HG03196 (cell line): ENCODE data around the gene ITIH3.
A peak's percentile ranks its signal among the peaks of the same experiment; 100 is the strongest.

ENCODE experiments used
- ATAC-seq: cut with Tn5 transposase; IDR thresholded peaks from one replicate; pipeline ENCODE4 v1.9.1; 2021; ENCODE audit not compliant: unreplicated experiment

Gene ITIH3

DNA sequence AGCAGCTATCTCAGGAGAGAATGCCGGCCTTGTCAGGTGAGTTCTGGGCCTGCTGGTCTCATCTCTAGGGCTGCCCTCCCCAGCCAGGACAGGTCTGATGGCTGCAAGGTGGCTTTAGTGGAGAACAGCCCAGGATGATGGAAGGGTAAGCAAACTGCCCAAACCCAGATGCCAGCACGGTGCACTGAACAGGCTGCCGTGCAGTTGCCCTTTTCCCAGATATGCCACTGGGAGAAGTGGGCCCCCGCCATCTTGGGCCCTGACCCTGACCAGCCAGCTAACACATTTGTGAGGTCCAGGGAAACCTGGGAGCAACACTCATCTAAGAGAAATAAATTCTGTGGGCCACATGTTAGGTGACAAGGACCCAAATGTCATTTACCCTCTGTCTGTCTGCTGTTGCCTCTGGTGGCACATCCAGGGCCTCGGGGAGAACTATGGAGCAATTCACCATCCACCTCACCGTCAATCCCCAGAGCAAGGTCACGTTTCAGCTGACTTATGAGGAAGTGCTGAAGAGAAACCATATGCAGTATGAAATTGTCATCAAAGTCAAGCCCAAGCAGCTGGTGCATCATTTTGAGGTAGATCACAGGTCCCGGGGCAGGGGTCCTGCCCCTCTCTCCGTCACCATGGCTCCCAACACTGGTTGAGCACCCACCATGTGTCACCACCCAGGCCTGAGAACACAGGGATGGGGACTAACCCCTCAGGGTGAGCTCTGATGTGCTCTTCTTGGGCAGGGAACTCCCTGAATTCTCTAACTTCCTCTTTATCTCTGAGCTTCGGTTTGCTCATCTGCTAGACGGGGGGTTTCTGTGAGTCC, 15.4 kb upstream of the ITIH3 start:
- ATAC-seq = peak; percentile 50

DNA sequence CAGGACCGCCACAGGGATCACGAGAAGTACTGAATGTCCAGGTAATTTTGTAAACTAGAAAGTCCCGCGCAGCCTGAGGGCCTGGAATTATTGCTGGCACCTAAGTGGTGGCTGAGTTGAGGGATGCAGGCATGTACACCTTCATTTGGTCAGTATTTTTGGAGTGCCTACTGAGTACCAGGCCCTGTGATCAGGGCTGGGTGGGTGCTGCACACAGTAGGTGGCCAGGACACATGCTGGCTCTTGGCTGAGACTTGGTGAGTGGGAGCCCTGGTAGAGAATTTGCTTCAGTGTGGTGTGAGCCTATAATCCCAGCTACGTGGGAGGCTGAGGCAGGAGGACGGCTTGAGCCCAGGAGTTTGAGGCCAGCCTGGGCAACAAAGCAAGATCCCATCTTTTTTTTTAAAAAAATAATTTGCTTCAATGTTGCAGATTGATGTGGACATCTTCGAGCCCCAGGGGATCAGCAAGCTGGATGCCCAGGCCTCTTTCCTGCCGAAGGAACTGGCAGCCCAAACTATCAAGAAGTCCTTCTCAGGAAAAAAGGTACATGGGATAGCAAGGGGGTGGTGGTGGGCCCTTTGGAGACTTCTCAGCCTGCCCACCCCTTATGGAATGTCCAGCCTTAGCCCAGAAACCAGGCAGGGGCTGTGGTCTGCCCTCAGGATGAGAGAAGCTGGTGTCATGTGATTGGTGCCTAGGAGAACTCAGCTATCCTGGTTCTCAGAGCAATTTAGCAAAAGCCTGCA, 14.6 kb upstream of the ITIH3 start:
- no peak for ATAC-seq

DNA sequence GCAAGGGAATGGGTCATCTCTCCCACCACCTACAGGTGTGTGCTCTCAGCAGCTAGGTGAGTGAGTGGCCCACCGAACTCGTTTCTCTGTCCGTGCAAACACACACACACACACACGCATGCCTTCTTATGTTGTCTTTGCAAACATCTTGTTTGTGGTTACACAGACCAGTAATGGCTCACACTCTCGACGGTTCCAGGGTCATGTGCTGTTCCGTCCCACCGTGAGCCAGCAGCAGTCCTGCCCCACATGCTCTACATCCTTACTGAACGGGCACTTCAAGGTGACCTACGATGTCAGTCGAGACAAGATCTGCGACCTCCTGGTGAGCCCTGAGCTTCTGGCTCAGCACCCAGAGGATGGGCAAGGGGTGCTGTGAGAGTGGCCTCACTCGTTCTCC, 12.9 kb upstream of the ITIH3 start:
- no peak for ATAC-seq

DNA sequence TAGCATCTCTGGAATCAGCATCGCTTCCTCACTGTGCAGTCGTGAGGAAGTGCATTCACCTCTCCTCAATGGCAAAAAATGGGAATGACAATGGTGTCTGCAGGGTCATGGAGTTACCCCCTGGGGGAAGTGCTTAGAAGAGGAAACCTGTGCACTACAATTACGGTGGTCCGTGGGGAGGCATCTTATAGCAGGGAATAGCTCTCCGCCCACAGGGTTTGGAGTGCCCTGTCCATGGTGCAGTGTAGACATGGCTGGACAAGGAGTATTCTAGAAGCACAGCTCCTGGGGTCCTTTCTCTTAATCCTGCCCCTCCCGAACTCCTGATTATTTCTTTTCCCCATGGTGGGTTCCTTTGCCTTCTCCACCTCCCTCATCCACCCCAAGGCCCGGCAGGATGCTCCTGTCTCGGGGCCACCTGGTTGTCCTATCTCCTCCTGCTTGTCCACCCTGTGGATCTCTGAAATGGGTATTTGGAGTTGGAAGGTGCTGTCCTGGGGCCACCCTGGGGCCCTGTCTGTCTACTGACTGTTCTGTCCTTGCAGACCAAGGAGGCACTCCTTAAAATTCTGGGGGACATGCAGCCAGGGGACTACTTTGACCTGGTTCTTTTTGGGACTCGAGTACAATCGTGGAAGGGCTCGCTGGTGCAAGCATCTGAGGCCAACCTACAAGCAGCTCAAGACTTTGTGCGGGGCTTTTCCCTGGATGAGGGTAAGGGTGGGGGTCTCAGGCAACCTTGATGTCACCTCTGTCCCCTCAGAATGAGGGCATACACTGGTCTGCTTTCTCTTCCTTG, 12.0 kb upstream of the ITIH3 start:
- ATAC-seq = no peak

DNA sequence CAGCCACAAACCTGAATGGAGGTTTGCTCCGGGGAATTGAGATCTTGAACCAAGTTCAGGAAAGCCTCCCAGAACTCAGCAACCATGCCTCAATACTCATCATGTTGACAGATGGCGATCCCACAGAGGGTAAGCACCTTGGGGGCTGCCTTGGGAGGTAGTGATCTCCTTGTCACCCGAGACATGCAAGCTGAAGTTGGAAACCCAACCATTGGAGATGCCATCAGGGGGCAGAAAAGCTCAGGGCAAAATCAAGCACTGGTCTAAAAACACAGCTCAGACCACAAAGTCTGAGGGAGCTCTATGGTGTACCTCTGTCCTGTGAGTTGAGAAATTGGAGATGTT, 11.4 kb upstream of the ITIH3 start:
- ATAC-seq = no peak

DNA sequence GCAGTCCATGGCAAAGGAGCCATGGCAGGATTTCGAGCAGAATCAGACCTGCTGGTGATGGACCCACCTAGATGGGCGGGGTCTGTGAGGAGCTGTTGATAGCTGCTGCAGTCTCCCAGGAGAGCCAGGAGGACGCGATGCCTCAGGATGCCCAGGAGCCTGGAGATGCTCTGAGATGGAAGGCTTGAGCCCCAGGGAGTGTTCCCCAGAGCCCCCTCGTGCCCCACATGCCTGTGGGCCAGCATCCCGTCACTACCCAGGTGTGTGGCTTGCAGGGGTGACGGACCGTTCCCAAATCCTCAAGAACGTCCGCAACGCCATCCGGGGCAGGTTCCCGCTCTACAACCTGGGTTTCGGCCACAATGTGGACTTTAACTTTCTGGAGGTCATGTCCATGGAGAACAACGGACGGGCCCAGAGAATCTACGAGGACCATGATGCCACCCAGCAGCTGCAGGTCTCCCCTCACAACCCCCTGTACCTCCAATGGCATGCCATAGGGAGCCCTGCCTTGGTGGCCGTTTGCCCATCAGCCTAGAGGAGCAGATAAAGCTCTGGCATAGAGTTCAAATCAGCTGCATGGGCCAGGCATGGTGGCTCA, 10.5 kb upstream of the ITIH3 start:
- ATAC-seq = no peak

DNA sequence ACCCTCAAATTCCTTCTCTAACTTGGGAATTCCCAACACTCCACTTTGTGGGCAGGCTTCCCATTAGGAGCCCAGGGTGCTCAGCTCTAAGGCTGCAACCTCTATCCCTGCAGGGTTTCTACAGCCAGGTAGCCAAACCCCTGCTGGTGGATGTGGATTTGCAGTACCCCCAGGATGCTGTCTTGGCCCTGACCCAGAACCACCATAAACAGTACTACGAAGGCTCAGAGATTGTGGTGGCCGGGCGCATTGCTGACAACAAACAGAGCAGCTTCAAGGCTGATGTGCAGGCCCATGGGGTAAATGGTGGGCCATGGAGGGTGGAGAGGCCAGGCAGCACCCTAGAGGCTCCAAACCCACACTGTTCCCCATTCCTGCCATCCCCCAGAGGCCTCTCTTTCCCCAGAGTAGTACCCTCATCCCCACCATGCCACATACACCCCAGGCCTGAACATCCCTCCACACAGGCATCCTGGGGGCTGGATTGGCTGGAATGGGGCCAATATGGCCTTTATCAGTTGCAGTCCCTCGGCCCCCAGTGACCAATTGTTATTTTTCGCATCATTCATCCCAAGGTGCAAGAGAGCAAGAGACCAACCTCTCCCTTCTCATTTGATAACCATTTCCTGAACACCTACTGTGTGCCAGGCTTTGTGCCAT, 9.5 kb upstream of the ITIH3 start:
- ATAC-seq = no peak

DNA sequence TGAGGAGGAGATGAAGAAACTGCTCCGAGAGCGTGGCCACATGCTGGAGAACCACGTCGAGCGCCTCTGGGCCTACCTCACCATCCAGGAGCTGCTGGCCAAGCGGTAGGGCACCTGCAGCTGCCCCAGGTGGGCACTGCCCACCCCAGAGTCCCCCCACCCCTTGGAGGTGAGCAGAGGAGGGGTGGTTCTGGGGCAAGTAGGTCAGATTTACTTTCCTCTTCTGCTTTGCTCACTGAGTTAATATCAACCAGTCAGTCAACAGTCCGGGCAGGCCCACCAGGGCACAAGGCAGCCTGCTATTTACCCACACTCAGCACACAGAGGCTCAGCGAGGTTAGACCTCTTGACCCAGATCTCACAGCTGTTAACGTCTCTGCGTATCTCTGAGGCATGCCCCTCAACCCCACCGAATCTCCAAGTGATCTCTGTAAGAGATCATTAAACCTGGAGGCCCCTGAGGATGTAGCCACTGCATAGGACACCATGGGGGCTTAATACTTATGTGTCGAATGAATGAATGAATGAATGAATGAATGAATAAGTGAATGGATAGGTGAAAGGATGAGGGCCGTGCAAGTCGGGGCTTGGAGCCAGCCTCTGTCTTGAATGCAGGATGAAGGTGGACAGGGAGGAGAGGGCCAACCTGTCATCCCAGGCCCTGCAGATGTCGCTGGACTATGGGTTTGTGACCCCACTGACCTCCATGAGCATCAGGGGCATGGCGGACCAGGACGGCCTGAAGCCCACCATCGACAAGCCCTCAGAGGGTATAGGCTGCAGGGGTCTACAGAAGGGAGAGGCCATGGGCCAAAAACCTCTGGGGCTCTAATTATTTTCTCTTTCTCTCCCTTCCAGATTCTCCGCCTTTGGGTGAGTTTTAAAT, 8.0 kb upstream of the ITIH3 start:
- ATAC-seq = no peak

DNA sequence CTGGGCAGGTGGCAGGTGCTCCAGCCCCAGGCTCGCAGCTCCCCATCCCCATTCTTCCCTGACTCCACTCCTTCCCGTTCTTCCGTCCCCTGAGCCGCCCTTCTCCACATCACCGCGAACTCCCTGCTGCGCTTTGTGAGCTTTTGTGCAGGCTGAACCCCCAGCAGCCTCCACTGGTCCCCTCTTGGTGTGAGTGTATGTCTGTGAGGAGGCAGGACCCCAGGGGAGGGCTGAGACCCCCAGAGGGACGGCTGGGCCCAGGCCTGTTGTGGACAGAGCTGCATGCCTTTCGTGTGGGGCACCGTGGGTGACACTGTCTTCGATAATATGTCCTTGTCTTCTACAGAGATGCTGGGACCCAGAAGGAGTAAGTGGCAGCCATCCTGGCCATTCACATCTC, 7.3 kb upstream of the ITIH3 start:
- no peak for ATAC-seq

DNA sequence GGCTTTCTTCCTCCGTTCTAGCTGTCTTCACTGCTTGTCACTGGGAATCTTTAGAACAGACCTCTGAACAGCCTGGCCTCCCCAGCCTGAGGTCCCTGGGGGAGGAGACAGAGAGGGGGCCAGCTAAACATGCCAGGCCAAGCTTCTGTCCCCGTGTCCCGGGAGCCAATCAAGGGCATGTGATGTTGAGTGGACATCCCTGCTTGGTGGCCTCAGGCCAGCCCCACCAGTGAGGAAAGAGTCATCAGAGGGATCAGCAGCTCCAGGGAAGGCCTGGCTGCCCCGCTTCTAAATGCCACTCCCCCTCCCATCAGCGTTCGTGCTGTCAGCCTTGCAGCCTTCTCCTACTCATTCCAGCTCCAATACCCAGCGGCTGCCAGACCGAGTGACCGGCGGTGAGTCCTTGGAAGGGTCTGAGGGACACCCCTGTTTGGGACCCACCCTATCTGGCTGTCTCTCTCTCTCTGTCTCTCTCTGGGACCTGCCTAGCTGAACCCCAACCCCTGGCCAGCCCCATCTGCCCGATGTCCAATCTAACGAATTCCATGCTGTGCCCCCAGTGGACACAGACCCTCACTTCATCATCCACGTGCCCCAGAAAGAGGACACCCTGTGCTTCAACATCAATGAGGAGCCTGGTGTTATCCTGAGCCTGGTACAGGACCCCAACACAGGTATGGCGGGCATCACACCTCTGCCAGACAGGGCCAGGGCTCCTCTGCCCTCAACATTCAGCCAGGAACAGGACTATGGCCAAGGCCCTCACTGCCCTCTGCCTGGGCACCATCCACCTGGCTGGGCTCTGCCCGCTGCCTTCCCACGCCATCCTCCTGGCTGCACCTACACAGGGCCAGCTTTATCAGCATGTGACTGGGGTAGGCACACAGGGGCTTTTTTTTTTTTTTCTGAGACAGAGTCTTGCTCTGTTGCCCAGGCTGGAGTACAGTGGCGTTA, 6.6 kb upstream of the ITIH3 start:
- ATAC-seq = no peak

DNA sequence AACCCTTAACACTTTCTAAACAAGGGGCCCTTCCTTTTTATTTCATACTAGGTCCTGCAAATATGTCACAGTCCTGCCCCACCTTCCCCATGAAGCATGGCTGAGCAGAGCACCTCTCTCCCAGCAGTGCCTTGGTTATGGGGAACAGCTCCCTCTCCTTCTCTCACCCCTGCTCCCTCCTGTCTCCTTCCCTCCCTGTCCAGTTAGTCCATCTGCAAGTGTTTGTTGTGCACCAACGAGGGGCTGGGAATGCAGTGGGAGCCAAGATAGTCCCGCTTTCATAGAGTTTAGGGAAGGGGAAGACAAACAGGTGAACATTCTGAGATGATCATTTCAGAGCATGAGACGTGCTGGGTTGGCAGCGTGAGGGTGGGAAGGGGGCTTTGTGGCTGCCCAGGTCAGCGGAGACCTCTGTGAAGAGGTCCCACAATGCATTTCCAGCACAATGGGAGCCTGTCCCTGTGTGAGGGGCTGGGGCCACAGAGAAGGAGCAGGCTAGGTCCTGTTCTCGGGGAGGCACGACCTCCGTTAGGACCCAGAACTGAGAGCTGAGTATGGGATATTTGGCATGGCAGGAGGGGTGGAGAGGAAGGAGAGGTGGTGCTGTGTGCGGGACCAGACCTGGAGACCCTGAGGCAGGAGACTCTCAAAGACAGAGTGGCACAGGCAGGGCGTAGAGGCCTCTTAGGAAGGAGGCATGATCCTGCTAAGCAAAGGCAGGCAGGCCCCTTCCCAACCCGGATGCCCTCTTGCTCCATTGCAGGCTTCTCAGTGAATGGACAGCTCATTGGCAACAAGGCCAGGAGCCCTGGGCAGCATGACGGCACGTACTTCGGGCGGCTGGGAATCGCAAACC, 5.5 kb upstream of the ITIH3 start:
- ATAC-seq = no peak

DNA sequence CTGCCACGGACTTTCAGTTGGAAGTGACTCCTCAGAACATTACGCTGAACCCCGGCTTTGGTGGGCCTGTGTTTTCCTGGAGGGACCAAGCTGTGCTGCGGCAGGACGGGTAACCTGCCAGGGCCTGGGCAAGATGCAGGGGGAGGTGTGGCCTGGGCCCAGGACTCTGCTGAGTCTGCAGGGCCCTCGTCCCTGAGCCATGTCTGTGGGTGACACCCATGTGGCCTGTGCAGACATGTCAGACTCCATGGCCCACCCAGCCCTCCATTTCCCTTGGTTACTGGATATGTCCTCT, 4.9 kb upstream of the ITIH3 start:
- no peak for ATAC-seq

DNA sequence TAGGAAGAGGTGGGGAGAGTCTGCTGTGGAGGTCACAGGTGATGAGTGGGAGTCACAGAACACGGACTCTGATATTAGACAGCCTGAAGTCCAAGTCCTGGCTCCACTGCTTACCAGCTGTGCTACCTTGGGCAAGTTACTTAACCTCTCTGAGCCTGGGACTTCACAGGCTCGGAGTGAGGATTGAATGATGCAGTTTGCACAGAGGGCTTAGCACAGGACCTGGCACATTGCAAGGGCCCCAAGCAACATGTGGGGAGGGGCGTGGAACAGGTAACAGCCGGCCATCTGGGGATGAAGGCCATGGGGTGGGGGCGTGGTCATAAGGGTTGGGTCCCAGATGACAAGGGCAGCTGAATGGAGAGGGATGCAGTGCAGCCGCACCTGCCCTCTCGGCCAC, 4.3 kb upstream of the ITIH3 start:
- no peak for ATAC-seq

DNA sequence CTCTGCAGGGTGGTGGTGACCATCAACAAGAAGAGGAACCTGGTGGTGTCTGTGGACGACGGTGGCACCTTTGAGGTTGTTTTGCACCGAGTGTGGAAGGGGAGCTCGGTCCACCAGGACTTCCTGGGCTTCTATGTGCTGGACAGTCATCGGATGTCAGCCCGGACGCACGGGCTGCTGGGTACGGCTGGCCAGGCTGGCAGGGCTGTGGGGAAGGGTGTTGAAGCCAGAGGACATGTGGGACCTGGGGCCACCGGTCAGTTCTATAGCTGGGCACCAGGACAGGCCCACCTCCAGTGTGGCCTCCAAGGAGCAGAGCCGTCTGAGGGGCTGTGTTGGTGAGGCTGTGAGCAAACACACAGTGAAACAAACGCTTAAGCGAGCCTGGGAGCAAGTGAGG, 3.9 kb upstream of the ITIH3 start:
- no peak for ATAC-seq

DNA sequence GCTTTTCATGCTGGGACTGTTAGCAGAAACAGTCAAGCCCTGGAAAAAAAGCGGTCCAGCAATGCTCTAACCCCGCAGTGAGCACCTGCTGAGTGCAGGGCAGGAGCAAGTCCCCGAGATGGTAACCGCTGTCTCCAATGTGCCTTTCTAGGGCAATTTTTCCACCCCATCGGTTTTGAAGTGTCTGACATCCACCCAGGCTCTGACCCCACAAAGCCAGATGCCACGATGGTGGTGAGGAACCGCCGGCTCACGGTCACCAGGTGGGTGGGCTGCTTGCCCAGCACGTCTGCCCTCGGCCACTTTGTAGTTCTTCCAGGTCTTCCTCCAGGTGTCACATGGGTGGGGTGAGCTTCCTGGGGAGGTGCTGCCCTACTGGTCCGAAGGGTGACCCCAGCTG, 3.2 kb upstream of the ITIH3 start:
- ATAC-seq = no peak

DNA sequence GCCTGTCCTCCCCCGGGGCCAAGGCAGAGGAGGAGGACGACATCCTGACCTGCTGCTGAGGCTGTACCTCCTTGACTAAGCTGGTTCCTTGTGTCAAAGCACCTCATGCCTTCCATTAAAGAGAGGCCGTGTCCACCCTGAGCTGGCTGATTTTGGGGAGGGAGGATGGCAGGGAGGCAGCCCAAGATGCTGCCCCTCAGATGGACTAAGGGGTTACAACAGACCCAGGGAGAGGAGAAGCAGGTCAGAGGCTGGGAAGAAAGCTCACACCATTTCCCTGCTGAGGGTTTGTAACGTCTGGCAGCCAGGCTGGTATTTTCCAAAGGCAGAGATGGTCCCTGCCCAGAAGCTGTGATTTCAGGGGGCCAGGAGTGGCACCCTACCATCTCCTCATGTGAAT, 2.7 kb upstream of the ITIH3 start:
- no peak for ATAC-seq

DNA sequence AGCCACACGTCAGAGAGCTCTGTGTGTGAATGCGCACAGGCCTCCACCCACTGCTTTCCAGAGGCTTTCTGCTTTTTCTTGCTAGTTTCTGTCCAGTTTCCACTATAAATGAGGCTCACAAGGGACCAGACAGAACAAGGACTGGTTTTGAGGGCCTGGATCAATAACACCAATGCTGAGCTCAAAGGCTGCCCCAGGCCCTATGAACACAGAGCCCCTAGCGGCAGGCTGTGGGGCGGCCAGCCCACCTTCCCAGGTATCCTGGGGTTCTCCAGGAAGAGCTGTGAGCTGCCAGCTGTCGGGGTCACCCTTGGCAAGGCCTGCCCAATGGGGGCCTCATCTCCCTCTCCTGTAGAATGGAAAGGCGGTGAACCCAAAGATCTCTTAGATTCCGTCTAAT, 2.2 kb upstream of the ITIH3 start:
- ATAC-seq = no peak
